T-cell (primary cell): ENCODE measurements around the gene NUP107. TPM values are rescaled to one million over a fixed set of nuclear protein-coding genes. Genes with fewer than 3 reads are reported as not detected.

Source experiments
- ATAC-seq, 4 experiments: fragments of 200-7000 bp in 3 of 4; fragments of 150-1000 bp in 1 of 4; cut with Tn5 transposase; replicated peaks in 1 of 4; 1 replicate in 3 of 4; 2 replicates in 1 of 4; pipeline ENCODE4 v1.10.0; 2021; ENCODE audit warnings: moderate library complexity in 3 of 4, mild to moderate bottlenecking in 2 of 4, moderate number of reproducible peaks in 1 of 4
- CTCF ChIA-PET, 2 donors: fragments of 300-600 bp; sonication (Branson Sonifier 250); formaldehyde crosslinking; loops; one replicate each; lab custom pipeline; 2022; ENCODE audit warnings: antibody characterized with exemption in 2 of 2; lab: Charles Lee
- POLR2A ChIA-PET, 2 donors: fragments of 300-600 bp; sonication (Branson Sonifier 250); formaldehyde crosslinking; loops; one replicate each; lab custom pipeline; 2022; ENCODE audit warnings: antibody characterized with exemption in 2 of 2; lab: Charles Lee
- DNase-seq, 35 experiments: peaks; one replicate each; pipeline versions ENCODE4 v3.0.0 to v3.0.0-alpha.2; 2013 to 2023
- H3K27ac ChIP-seq: one replicate; pipeline ENCODE4 v1.5.1; 2013; ENCODE audit warnings: low read length
- H3K27me3 ChIP-seq, 2 experiments: replicated peaks in 1 of 2; 1 replicate in 1 of 2; 2 replicates in 1 of 2; pipeline versions ENCODE4 v1.6.1 to v1.7.0; 2013; ENCODE audit warnings: low read length in 1 of 2, mixed read lengths in 1 of 2; ENCODE audit not compliant: control insufficient read depth in 2 of 2, insufficient read depth in 2 of 2; ENCODE audit errors: extremely low read depth in 1 of 2
- H3K36me3 ChIP-seq, 2 donors: 1 replicate in 1 of 2; 2 replicates in 1 of 2; pipeline versions ENCODE4 v1.6.1 to v1.7.0; 2013; ENCODE audit warnings: low read length in 1 of 2; ENCODE audit not compliant: control insufficient read depth in 2 of 2, insufficient read depth in 1 of 2; ENCODE audit errors: extremely low read depth in 1 of 2
- H3K4me1 ChIP-seq, 2 experiments: 1 replicate in 1 of 2; 2 replicates in 1 of 2; pipeline versions ENCODE4 v1.6.1 to v1.7.0; 2013; ENCODE audit warnings: low read length in 2 of 2, mixed read lengths in 1 of 2; ENCODE audit not compliant: insufficient read depth in 2 of 2, control insufficient read depth in 1 of 2; ENCODE audit errors: extremely low read depth in 1 of 2
- H3K4me3 ChIP-seq, 2 donors: 1 replicate in 1 of 2; 2 replicates in 1 of 2; pipeline versions ENCODE4 v1.5.1 to v1.7.0; 2013; ENCODE audit warnings: mild to moderate bottlenecking in 2 of 2, low read length in 1 of 2, moderate library complexity in 1 of 2; ENCODE audit not compliant: control insufficient read depth in 1 of 2; ENCODE audit errors: extremely low read depth in 1 of 2
- H3K9me3 ChIP-seq: 2 replicates; pipeline ENCODE4 v1.7.0; 2013
- H3K27ac Mint-ChIP-seq, 2 donors: one replicate each; pipeline ENCODE4 v1.8.0; 2020 to 2021; ENCODE audit warnings: mild to moderate bottlenecking in 2 of 2, mixed read lengths in 2 of 2
- H3K27me3 Mint-ChIP-seq, 2 donors: one replicate each; pipeline ENCODE4 v1.8.0; 2021 to 2022; ENCODE audit warnings: mixed read lengths in 2 of 2
- H3K36me3 Mint-ChIP-seq: one replicate; pipeline ENCODE4 v1.8.0; 2021; ENCODE audit warnings: mixed read lengths
- H3K4me1 Mint-ChIP-seq, 3 donors: one replicate each; pipeline ENCODE4 v1.8.0; 2020 to 2022; ENCODE audit warnings: mixed read lengths in 3 of 3, mild to moderate bottlenecking in 1 of 3
- H3K4me3 Mint-ChIP-seq, 3 donors: one replicate each; pipeline ENCODE4 v1.8.0; 2020 to 2022; ENCODE audit warnings: mild to moderate bottlenecking in 3 of 3, mixed read lengths in 3 of 3, moderate library complexity in 3 of 3
- H3K9me3 Mint-ChIP-seq, 3 donors: one replicate each; pipeline ENCODE4 v1.8.0; 2020 to 2022; ENCODE audit warnings: mixed read lengths in 3 of 3
- WGBS: methylation state at CpG from one replicate; pipeline ENCODE4 v1.1.5; 2013; ENCODE audit warnings: missing lambda C conversion rate; ENCODE audit not compliant: insufficient coverage; 5-methylcytosine and 5-hydroxymethylcytosine counted together
- total RNA-seq, 35 experiments: library from RNA in 6 of 35; stranded (reverse) in 6 of 35; fragments of 120-200 nt in 1 of 35; gene quantifications; one replicate each; pipeline versions ENCODE4 v1.2.1 to v1.2.4 and lab custom pipeline; 2013 to 2026

NUP107 gene
- total RNA-seq, 5 donors from 2014 or later (not counting 1 experiment from before 2014, with no cell fraction given): 38.4 to 67.5 (median 50.7) TPM

GRCh38 chr12:68686262-68686594 lies 550 bp upstream of the NUP107 start:
- POLR2A ChIA-PET: interaction anchor here (0.6 to 0.7 kb wide), 8 partner anchors 10 to 76 kb away, joined by 3 to 7 read pairs (median 4); partner anchors contain the start of gene RAP1B (in 1 of the 2)
- H3K4me1 Mint-ChIP-seq: peaks cover 44 to 50% (median 48%) of the 10 kb centered on the region in 3 donors
- no peaks in the 10 kb centered on the region for H3K27me3 Mint-ChIP-seq
- Histone ChIP-seq H3K27ac (peak overlapping the region; percentile 77), H3K9me3 (no peaks in the 10 kb centered on the region), H3K4me3 (peak overlapping the region; percentile 89 to 100), H3K4me1 (peaks cover 14 to 15% of the 10 kb centered on the region in 2 experiments), H3K36me3 (peaks cover 0 to 14% of the 10 kb centered on the region in 2 donors), H3K27me3 (no peaks in the 10 kb centered on the region)
- H3K36me3 Mint-ChIP-seq: peaks cover 16% of the 10 kb centered on the region
- WGBS: no CpG with 5 or more reads among the region's 3 CpGs
- peak overlapping the region; percentile 96 to 97 (median 97) for H3K4me3 Mint-ChIP-seq
- CTCF ChIA-PET: interaction anchor here (0.6 to 2.2 kb wide), 9 partner anchors 46 to 1417 kb away, joined by 3 to 9 read pairs (median 3); partner anchors contain the start of genes CAND1 (in 1 of the 2) and MDM2 (in 1 of the 2)
- H3K9me3 Mint-ChIP-seq: no peaks in the 10 kb centered on the region
- DNase-seq (no peak), ATAC-seq (peak in 3 of 4 experiments; percentile 4 to 7 (median 5))
- H3K27ac Mint-ChIP-seq: peak overlapping the region; percentile 98 to 99

- H3K9me3 Mint-ChIP-seq: no peaks in the 10 kb centered on the region
- POLR2A ChIA-PET: no interaction called here
- CTCF ChIA-PET: no interaction called here
- H3K27ac Mint-ChIP-seq: no peak overlapping the region
- Histone ChIP-seq H3K4me1 (no peaks in the 10 kb centered on the region), H3K9me3 (no peaks in the 10 kb centered on the region), H3K36me3 (peaks cover 7 to 70% of the 10 kb centered on the region in 2 donors), H3K27me3 (no peaks in the 10 kb centered on the region), H3K27ac (no peak overlapping the region), H3K4me3 (no peak overlapping the region)
- H3K27me3 Mint-ChIP-seq: no peaks in the 10 kb centered on the region
- H3K4me1 Mint-ChIP-seq: no peaks in the 10 kb centered on the region
- no peak for ATAC-seq
- no peak for DNase-seq
- no peak overlapping the region for H3K4me3 Mint-ChIP-seq
- H3K36me3 Mint-ChIP-seq: peaks cover 58% of the 10 kb centered on the region
Observed at GRCh38 chr12:68695454-68695853, 8.7 kb downstream of the NUP107 start.

- Mint-ChIP-seq H3K27me3 (no peaks in the 10 kb centered on the region), H3K4me1 (no peaks in the 10 kb centered on the region), H3K9me3 (no peaks in the 10 kb centered on the region), H3K27ac (peak overlapping the region in 1 of 2 donors; percentile 16), H3K4me3 (no peak overlapping the region), H3K36me3 (peaks cover 47% of the 10 kb centered on the region)
- Histone ChIP-seq H3K36me3 (peaks cover 12 to 53% of the 10 kb centered on the region in 2 donors), H3K4me1 (no peaks in the 10 kb centered on the region), H3K27ac (no peak overlapping the region), H3K9me3 (no peaks in the 10 kb centered on the region), H3K27me3 (no peaks in the 10 kb centered on the region), H3K4me3 (no peak overlapping the region)
- POLR2A ChIA-PET: no interaction called here
- ATAC-seq (no peak), DNase-seq (no peak)
- CTCF ChIA-PET: no interaction called here
- no CpG with 5 or more reads among the region's 1 CpG for WGBS
Observed at GRCh38 chr12:68699486-68699885, 12.7 kb downstream of the NUP107 start.

- no peaks in the 10 kb centered on the region for H3K9me3 ChIP-seq
- H3K4me1 ChIP-seq: no peaks in the 10 kb centered on the region
- H3K36me3 ChIP-seq: peaks cover 0 to 47% of the 10 kb centered on the region in 2 donors
- Mint-ChIP-seq H3K9me3 (no peaks in the 10 kb centered on the region), H3K27me3 (no peaks in the 10 kb centered on the region), H3K4me1 (no peaks in the 10 kb centered on the region), H3K27ac (no peak overlapping the region), H3K4me3 (no peak overlapping the region), H3K36me3 (peaks cover 25% of the 10 kb centered on the region)
- no peak overlapping the region for H3K4me3 ChIP-seq
- CTCF ChIA-PET: interaction anchor here in 1 of 2 donors (0.6 kb wide), 2 partner anchors 35 to 92 kb away, joined by 4 to 6 read pairs; no protein-coding TSS in a partner anchor
- ATAC-seq: no peak
- POLR2A ChIA-PET: interaction anchor here in 1 of 2 donors (0.7 kb wide), 1 partner anchor 92 kb away, joined by 12 read pairs; no protein-coding TSS in a partner anchor
- DNase-seq: no peak
- WGBS: no CpG with 5 or more reads among the region's 7 CpGs
- H3K27ac ChIP-seq: no peak overlapping the region
- no peaks in the 10 kb centered on the region for H3K27me3 ChIP-seq
Observed at GRCh38 chr12:68727776-68728175, 41.0 kb downstream of the NUP107 start.

GRCh38 chr12:68733661-68734071 lies 46.9 kb downstream of the NUP107 start:
- no peaks in the 10 kb centered on the region for H3K27me3 Mint-ChIP-seq
- Histone ChIP-seq H3K4me1 (no peaks in the 10 kb centered on the region), H3K4me3 (no peak overlapping the region), H3K27me3 (no peaks in the 10 kb centered on the region), H3K27ac (no peak overlapping the region), H3K9me3 (no peaks in the 10 kb centered on the region), H3K36me3 (peaks cover 3 to 64% of the 10 kb centered on the region in 2 donors)
- H3K4me3 Mint-ChIP-seq: no peak overlapping the region
- no peak for DNase-seq
- WGBS: 94% methylated on average over 3 of the region's 4 CpGs
- H3K27ac Mint-ChIP-seq: no peak overlapping the region
- H3K4me1 Mint-ChIP-seq: no peaks in the 10 kb centered on the region
- ChIA-PET POLR2A (no interaction called here), CTCF (no interaction called here)
- H3K36me3 Mint-ChIP-seq: peaks cover 25% of the 10 kb centered on the region
- no peaks in the 10 kb centered on the region for H3K9me3 Mint-ChIP-seq
- ATAC-seq: no peak

- ATAC-seq (no peak), DNase-seq (no peak)
- Mint-ChIP-seq H3K27me3 (no peaks in the 10 kb centered on the region), H3K4me3 (no peak overlapping the region), H3K9me3 (no peaks in the 10 kb centered on the region), H3K27ac (peak overlapping the region in 1 of 2 donors; percentile 58), H3K36me3 (peaks cover 23% of the 10 kb centered on the region), H3K4me1 (peaks cover 6 to 9% (median 8%) of the 10 kb centered on the region in 3 donors)
- Histone ChIP-seq H3K27me3 (no peaks in the 10 kb centered on the region), H3K4me3 (no peak overlapping the region), H3K9me3 (no peaks in the 10 kb centered on the region), H3K4me1 (peaks cover 0 to 3% of the 10 kb centered on the region in 2 experiments), H3K36me3 (peaks cover 3 to 36% of the 10 kb centered on the region in 2 donors), H3K27ac (no peak overlapping the region)
- ChIA-PET POLR2A (interaction anchor here in 1 of 2 donors (0.7 kb wide), 1 partner anchor 45 kb away, joined by 4 read pairs; no protein-coding TSS in a partner anchor), CTCF (interaction anchor here in 1 of 2 donors (0.6 kb wide), 1 partner anchor 14 kb away, joined by 7 read pairs; no protein-coding TSS in a partner anchor)
- WGBS: 100% methylated on average over 3 of the region's 6 CpGs
Observed at GRCh38 chr12:68739891-68740290, 53.1 kb downstream of the NUP107 start.
